ENCODE measurements around the gene SPAG5.
A peak's percentile ranks its signal among the peaks of the same experiment; 100 is the strongest.
"Not testable (repeated sequence)": the region's sequence is repeated elsewhere in the genome, so short reads cannot be mapped to it uniquely, and the experiment has no call there.

SPAG5 gene

GRCh38 chr17:28577466-28577824 is 21.4 kb downstream of the SPAG5 start:
- H3K9me3 ChIP-seq (ENCODE audit: control insufficient read depth, insufficient read depth, low read length) = no peaks in the 10 kb centered on the region
- H3K27me3 ChIP-seq (ENCODE audit: control insufficient read depth, insufficient read depth, low read length) = peaks cover under 1% of the 10 kb centered on the region; the same call in 1 of the 2 replicates
- peaks cover 5% of the 10 kb centered on the region; the same call in 1 of the 2 replicates for H3K4me1 ChIP-seq (ENCODE audit: control insufficient read depth, insufficient read depth, low read length)
- peak overlapping the region; percentile 75 for H3K27ac ChIP-seq (ENCODE audit: low read depth, low read length)
- no peak overlapping the region for H3K9ac ChIP-seq (ENCODE audit: low read depth, low read length)
- no peak overlapping the region for H3K4me3 ChIP-seq (ENCODE audit: low read depth, low read length)
- H3K36me3 ChIP-seq (ENCODE audit: control insufficient read depth, insufficient read depth, low read length) = peaks cover 59% of the 10 kb centered on the region

GRCh38 chr17:28576758-28577465 is 21.9 kb downstream of the SPAG5 start, which contains the start of gene ALDOC:
Gene ALDOC (minus strand): TSS chr17:28576895. CDS start chr17:28575532, 1,363 bp downstream.
- H3K9me3 ChIP-seq (ENCODE audit: control insufficient read depth, insufficient read depth, low read length) = no peaks in the 10 kb centered on the region
- H3K36me3 ChIP-seq (ENCODE audit: control insufficient read depth, insufficient read depth, low read length) = peaks cover 54% of the 10 kb centered on the region
- H3K27ac ChIP-seq (ENCODE audit: low read depth, low read length) = peak within 1 kb of the TSS; percentile 75
- H3K4me3 ChIP-seq (ENCODE audit: low read depth, low read length) = peak within 1 kb of the TSS; percentile 55; the same call in 1 of the 2 replicates
- no peak within 1 kb of the TSS for H3K9ac ChIP-seq (ENCODE audit: low read depth, low read length)
- peaks cover 5% of the 10 kb centered on the region for H3K4me1 ChIP-seq (ENCODE audit: control insufficient read depth, insufficient read depth, low read length)
- H3K27me3 ChIP-seq (ENCODE audit: control insufficient read depth, insufficient read depth, low read length) = peaks cover 6% of the 10 kb centered on the region; the same call in 1 of the 2 replicates

DNA sequence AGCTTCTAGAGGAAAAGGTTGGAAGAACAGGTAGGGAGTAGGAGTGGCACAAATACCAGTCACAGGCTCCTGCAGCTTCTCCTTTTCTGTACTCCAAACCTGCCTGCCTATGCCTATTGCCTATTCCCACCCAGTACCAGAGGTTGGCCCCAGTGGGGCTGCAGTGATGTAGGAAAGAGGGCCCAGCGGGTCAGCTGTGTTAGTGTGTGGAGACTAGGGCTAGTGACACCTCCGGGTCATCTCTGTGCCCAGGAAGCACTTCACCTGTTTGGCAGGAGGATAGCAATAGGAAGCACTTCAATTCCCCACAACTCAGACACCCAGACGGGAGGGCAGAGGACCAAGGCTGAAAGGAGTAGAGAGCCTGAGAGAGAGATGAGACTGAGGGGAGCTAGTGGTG is 22.8 kb downstream of the SPAG5 start:
- peaks cover 50% of the 10 kb centered on the region for H3K36me3 ChIP-seq (ENCODE audit: control insufficient read depth, insufficient read depth, low read length)
- H3K9ac ChIP-seq (ENCODE audit: low read depth, low read length); H3K4me1 ChIP-seq (ENCODE audit: control insufficient read depth, insufficient read depth, low read length); H3K27ac ChIP-seq (ENCODE audit: low read depth, low read length); H3K9me3 ChIP-seq (ENCODE audit: control insufficient read depth, insufficient read depth, low read length); H3K27me3 ChIP-seq (ENCODE audit: control insufficient read depth, insufficient read depth, low read length): not testable (repeated sequence)
- H3K4me3 ChIP-seq (ENCODE audit: low read depth, low read length) = peak overlapping the region; percentile 37; the same call in 1 of the 2 replicates

GRCh38 chr17:28575126-28575795 is 23.6 kb downstream of the SPAG5 start:
- Histone ChIP-seq H3K27me3 (ENCODE audit: control insufficient read depth, insufficient read depth, low read length) (peaks cover 7% of the 10 kb centered on the region; the same call in 1 of the 2 replicates), H3K27ac (ENCODE audit: low read depth, low read length) (no peak overlapping the region), H3K9ac (ENCODE audit: low read depth, low read length) (no peak overlapping the region)

GRCh38 chr17:28574526-28574925 is 24.3 kb downstream of the SPAG5 start:
- no peak overlapping the region for H3K9ac ChIP-seq (ENCODE audit: low read depth, low read length)
- no peaks in the 10 kb centered on the region for H3K9me3 ChIP-seq (ENCODE audit: control insufficient read depth, insufficient read depth, low read length)

More at GRCh38 chr17:28575126-28575795, 23.6 kb downstream of the SPAG5 start:
- Histone ChIP-seq H3K9me3 (ENCODE audit: control insufficient read depth, insufficient read depth, low read length) (no peaks in the 10 kb centered on the region), H3K36me3 (ENCODE audit: control insufficient read depth, insufficient read depth, low read length) (peaks cover 42% of the 10 kb centered on the region), H3K4me1 (ENCODE audit: control insufficient read depth, insufficient read depth, low read length) (peaks cover 5% of the 10 kb centered on the region), H3K4me3 (ENCODE audit: low read depth, low read length) (no peak overlapping the region)

GRCh38 chr17:28573966-28574480 is 24.8 kb downstream of the SPAG5 start:
- peaks cover 5% of the 10 kb centered on the region for H3K4me1 ChIP-seq (ENCODE audit: control insufficient read depth, insufficient read depth, low read length)
- no peak overlapping the region for H3K27ac ChIP-seq (ENCODE audit: low read depth, low read length)
- no peak overlapping the region for H3K4me3 ChIP-seq (ENCODE audit: low read depth, low read length)
- peaks cover 30% of the 10 kb centered on the region for H3K36me3 ChIP-seq (ENCODE audit: control insufficient read depth, insufficient read depth, low read length)
- peaks cover 7% of the 10 kb centered on the region; the same call in 1 of the 2 replicates for H3K27me3 ChIP-seq (ENCODE audit: control insufficient read depth, insufficient read depth, low read length)
- no peak overlapping the region for H3K9ac ChIP-seq (ENCODE audit: low read depth, low read length)
- H3K9me3 ChIP-seq (ENCODE audit: control insufficient read depth, insufficient read depth, low read length) = no peaks in the 10 kb centered on the region

More at GRCh38 chr17:28574526-28574925, 24.3 kb downstream of the SPAG5 start:
- H3K4me3 ChIP-seq (ENCODE audit: low read depth, low read length) = no peak overlapping the region
- H3K36me3 ChIP-seq (ENCODE audit: control insufficient read depth, insufficient read depth, low read length) = peaks cover 35% of the 10 kb centered on the region
- H3K27ac ChIP-seq (ENCODE audit: low read depth, low read length) = no peak overlapping the region
- H3K27me3 ChIP-seq (ENCODE audit: control insufficient read depth, insufficient read depth, low read length) = peaks cover 7% of the 10 kb centered on the region; the same call in 1 of the 2 replicates
- H3K4me1 ChIP-seq (ENCODE audit: control insufficient read depth, insufficient read depth, low read length) = peaks cover 5% of the 10 kb centered on the region

- Histone ChIP-seq H3K4me1 (ENCODE audit: control insufficient read depth, insufficient read depth, low read length) (peaks cover 5% of the 10 kb centered on the region), H3K4me3 (ENCODE audit: low read depth, low read length) (no peak overlapping the region), H3K9me3 (ENCODE audit: control insufficient read depth, insufficient read depth, low read length) (no peaks in the 10 kb centered on the region), H3K9ac (ENCODE audit: low read depth, low read length) (no peak overlapping the region), H3K27ac (ENCODE audit: low read depth, low read length) (no peak overlapping the region), H3K36me3 (ENCODE audit: control insufficient read depth, insufficient read depth, low read length) (peaks cover 25% of the 10 kb centered on the region), H3K27me3 (ENCODE audit: control insufficient read depth, insufficient read depth, low read length) (peaks cover 7% of the 10 kb centered on the region; the same call in 1 of the 2 replicates)
Measured at GRCh38 chr17:28573521-28573920, 25.3 kb downstream of the SPAG5 start.

DNA sequence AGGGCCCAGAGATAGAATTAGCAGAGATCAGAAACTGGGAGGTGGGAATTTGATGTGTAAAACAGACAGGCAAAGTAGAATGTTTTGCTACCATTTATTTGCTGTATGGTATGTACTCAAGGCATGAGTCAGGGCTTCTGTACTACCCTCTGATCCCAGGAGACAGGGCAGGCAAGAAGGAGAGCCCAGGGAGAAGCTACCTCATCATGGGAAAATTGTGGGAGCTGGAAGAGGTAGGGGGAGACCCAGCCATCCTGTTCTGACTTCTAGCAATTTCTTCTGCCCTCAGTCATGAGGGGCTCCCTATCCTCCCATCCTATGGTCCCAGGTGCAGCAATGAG is 25.8 kb downstream of the SPAG5 start:
- Histone ChIP-seq H3K27ac (ENCODE audit: low read depth, low read length) (no peak overlapping the region), H3K9ac (ENCODE audit: low read depth, low read length) (no peak overlapping the region), H3K36me3 (ENCODE audit: control insufficient read depth, insufficient read depth, low read length) (peaks cover 20% of the 10 kb centered on the region), H3K4me1 (ENCODE audit: control insufficient read depth, insufficient read depth, low read length) (peaks cover 5% of the 10 kb centered on the region), H3K4me3 (ENCODE audit: low read depth, low read length) (no peak overlapping the region), H3K9me3 (ENCODE audit: control insufficient read depth, insufficient read depth, low read length) (no peaks in the 10 kb centered on the region), H3K27me3 (ENCODE audit: control insufficient read depth, insufficient read depth, low read length) (peaks cover 7% of the 10 kb centered on the region; the same call in 1 of the 2 replicates)

DNA sequence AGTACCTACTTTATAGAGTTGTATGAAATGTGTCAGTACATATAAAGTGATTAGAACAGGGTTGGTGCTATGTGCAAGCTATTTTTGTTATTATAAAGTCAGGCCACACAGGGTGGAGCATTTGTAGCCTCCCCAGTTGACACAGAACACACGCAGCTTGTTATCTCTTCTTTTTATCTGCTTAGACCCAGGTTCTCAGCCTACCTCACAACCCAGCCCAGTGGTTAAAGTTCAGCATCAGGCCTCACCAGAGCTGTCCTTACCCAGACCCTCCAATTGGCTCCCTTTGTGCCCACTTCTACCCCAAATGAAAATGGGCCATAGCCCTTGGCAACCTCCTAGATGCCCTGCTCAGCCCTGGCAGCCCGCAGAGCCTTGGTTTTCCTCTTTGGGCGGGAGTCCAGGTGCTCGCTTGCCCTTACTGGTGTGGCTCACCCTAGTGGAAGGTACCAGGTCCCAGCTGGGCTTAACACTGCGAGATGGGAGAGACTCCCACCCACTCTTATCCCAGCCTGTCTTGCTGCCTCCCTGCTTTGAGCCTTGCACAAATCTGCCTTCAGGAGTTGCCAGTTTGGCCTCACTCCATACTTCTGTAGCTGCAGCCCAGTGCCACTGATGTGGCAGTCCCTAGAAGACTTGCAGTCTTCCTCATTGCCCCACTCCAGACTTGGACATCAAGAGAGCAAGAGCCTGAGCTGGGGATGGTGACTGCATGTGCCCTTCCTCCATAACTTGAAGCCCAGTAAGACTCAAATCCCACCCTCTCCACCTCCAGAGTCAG is 26.4 kb downstream of the SPAG5 start:
- Histone ChIP-seq H3K4me3 (ENCODE audit: low read depth, low read length) (peak overlapping the region; percentile 79), H3K36me3 (ENCODE audit: control insufficient read depth, insufficient read depth, low read length) (peaks cover 18% of the 10 kb centered on the region), H3K9me3 (ENCODE audit: control insufficient read depth, insufficient read depth, low read length) (no peaks in the 10 kb centered on the region), H3K27me3 (ENCODE audit: control insufficient read depth, insufficient read depth, low read length) (peaks cover 7% of the 10 kb centered on the region; the same call in 1 of the 2 replicates), H3K27ac (ENCODE audit: low read depth, low read length) (no peak overlapping the region), H3K4me1 (ENCODE audit: control insufficient read depth, insufficient read depth, low read length) (peaks cover 5% of the 10 kb centered on the region), H3K9ac (ENCODE audit: low read depth, low read length) (no peak overlapping the region)

DNA sequence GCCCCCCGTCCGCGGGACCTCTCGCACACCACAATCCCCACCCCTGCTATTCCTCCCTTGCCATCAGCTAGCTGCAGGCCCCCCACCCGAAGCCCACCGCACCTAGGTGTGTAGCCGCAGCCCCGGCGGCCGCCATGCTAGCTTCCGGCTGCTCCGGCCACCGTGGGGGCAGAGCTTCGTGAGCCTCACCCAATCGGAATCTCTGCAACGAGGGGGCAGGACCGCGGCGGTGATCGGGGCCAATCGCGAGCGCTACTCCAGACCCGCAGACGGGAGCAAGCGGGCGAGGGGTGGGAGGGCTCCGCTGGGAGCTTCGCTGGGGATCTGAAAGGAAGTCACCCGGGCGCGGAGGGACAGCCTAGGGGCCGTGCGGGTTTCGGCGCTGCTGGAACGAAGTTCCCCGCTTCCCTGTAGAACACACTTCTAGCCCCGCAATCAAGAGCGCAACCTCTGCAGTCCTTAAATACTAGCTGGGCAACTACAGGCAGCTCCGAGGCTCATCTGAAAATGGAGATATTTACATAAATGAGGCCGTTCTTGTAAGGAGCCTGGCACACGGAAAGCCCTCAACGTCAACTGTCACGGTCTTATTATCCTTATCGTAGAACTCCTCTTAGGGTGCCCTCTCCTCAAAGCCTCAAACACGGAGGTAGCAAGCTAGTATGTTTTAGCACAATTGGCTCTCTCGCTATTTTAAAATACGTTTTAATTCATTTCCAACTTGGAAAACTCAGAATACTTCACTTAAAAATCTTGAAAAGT is 27.3 kb downstream of the SPAG5 start, which contains the start of gene PIGS:
TSS of gene PIGS (minus strand) at position 164 of the 762 bp plus-strand sequence. CDS start at position 136, 28 bp downstream.
- no peaks in the 10 kb centered on the region; the same call in 1 of the 2 replicates for H3K4me1 ChIP-seq (ENCODE audit: control insufficient read depth, insufficient read depth, low read length)
- H3K4me3 ChIP-seq (ENCODE audit: low read depth, low read length) = peak within 1 kb of the TSS; percentile 79
- peak within 1 kb of the TSS; percentile 50 for H3K27ac ChIP-seq (ENCODE audit: low read depth, low read length)
- H3K27me3 ChIP-seq (ENCODE audit: control insufficient read depth, insufficient read depth, low read length) = peaks cover 7% of the 10 kb centered on the region; the same call in 1 of the 2 replicates
- H3K9me3 ChIP-seq (ENCODE audit: control insufficient read depth, insufficient read depth, low read length) = no peaks in the 10 kb centered on the region
- peak within 1 kb of the TSS; percentile 51; the same call in 1 of the 2 replicates for H3K9ac ChIP-seq (ENCODE audit: low read depth, low read length)
- peaks cover 17% of the 10 kb centered on the region for H3K36me3 ChIP-seq (ENCODE audit: control insufficient read depth, insufficient read depth, low read length)

All from HUES48 (cell line).